GM12873 (cell line): Measurements from ENCODE around the gene SLC10A3.

ENCODE experiments used
- TF ChIP-seq, protein P1 (sequence below): IDR thresholded peaks from 2 replicates; pipeline ENCODE4 v1.5.1; 2012; ENCODE audit warnings: low read depth, mild to moderate bottlenecking, moderate library complexity, low read length, control low read depth; ENCODE audit not compliant: insufficient read depth; ENCODE audit errors: missing control alignments

SLC10A3 gene

DNA sequence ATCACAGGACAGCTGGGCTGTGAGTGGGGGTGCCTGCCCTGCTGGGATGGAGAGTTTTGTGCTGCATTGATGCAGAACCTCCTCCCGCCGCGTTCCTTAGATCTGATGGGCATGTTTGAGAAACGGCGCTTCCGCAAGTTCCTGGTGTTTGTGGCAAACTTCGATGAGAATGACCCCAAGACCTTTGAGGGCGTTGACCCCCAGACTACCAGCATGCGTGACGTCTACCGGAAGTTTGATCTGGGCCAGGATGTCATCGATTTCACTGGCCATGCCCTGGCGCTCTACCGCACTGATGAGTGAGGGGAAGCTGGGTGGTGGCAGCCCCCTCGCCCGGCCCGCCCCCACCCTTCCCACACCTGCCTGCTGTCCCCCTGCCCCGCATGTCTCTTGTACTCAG lies 50.6 kb downstream of the SLC10A3 start:
- TF ChIP-seq, protein P1, sequence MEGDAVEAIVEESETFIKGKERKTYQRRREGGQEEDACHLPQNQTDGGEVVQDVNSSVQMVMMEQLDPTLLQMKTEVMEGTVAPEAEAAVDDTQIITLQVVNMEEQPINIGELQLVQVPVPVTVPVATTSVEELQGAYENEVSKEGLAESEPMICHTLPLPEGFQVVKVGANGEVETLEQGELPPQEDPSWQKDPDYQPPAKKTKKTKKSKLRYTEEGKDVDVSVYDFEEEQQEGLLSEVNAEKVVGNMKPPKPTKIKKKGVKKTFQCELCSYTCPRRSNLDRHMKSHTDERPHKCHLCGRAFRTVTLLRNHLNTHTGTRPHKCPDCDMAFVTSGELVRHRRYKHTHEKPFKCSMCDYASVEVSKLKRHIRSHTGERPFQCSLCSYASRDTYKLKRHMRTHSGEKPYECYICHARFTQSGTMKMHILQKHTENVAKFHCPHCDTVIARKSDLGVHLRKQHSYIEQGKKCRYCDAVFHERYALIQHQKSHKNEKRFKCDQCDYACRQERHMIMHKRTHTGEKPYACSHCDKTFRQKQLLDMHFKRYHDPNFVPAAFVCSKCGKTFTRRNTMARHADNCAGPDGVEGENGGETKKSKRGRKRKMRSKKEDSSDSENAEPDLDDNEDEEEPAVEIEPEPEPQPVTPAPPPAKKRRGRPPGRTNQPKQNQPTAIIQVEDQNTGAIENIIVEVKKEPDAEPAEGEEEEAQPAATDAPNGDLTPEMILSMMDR: no peak

DNA sequence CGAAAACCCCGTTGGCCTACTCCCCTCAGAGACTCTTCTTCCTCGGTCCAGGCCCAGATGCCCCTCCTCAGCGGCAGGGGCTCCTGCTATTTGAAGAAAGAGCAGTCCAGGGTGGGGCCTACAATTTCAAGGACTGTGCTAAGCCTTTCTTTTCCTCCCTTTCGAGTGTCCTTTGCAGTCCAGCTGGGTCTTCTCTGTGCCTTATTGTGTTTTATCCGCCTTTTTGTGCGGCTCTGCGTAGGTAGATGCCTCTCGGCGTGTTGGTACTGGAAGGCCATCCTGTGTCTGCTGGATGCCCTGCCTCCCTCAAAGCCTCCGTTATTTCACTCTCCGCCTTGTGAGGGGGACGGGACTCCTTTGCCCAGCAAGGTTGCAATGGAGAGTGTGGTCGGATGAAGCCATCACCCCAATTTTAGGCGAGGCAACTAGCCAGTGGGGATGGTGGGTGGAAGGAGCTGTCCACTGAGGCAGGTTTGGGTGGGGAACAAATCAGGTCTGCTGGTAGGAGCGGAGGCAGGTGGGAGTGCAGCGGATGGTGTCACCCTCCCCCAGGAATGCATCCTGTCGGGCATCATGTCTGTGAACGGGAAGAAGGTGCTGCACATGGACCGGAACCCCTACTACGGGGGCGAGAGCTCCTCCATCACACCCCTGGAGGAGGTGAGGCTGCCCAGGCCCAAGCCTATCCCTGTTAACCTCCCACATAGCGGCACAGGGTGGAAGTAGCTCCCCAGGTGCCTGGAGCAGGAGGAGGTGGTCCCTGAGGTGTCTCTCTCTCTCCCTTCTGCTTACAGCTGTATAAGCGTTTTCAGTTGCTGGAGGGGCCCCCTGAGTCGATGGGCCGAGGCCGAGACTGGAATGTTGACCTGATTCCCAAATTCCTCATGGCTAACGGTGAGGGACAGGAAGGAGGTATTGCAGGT lies 52.2 kb downstream of the SLC10A3 start:
- TF ChIP-seq, protein P1: no peak
